Measurements from ENCODE around the gene DOK7. TPM values are rescaled to one million over a fixed set of nuclear protein-coding genes. Genes with fewer than 3 reads are reported as not detected.

DOK7 gene
- polyA plus RNA-seq, 1 experiment, result not detected

GRCh38 chr4:3530663-3531254, 67.7 kb downstream of the DOK7 start:
- Histone ChIP-seq H3K4me3 (ENCODE audit: low read depth, low read length) (peak overlapping the region; percentile 90), H3K9me3 (ENCODE audit: control insufficient read depth, insufficient read depth, low read length) (no peaks in the 10 kb centered on the region; the same call in 1 of the 2 replicates), H3K27ac (ENCODE audit: low read depth, low read length) (no peak overlapping the region), H3K27me3 (ENCODE audit: control insufficient read depth, insufficient read depth, low read length) (peaks cover 7% of the 10 kb centered on the region)
- POLR2A ChIA-PET, result no interaction called here
- CTCF ChIA-PET, result no interaction called here
- TF ChIP-seq, protein P1, sequence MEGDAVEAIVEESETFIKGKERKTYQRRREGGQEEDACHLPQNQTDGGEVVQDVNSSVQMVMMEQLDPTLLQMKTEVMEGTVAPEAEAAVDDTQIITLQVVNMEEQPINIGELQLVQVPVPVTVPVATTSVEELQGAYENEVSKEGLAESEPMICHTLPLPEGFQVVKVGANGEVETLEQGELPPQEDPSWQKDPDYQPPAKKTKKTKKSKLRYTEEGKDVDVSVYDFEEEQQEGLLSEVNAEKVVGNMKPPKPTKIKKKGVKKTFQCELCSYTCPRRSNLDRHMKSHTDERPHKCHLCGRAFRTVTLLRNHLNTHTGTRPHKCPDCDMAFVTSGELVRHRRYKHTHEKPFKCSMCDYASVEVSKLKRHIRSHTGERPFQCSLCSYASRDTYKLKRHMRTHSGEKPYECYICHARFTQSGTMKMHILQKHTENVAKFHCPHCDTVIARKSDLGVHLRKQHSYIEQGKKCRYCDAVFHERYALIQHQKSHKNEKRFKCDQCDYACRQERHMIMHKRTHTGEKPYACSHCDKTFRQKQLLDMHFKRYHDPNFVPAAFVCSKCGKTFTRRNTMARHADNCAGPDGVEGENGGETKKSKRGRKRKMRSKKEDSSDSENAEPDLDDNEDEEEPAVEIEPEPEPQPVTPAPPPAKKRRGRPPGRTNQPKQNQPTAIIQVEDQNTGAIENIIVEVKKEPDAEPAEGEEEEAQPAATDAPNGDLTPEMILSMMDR (IDR thresholded peaks at IDR 0.05; ENCODE audit: low read depth, low read length), result no peak
- DNase-seq (ENCODE audit: low read depth, low spot score), result no peak

DNA sequence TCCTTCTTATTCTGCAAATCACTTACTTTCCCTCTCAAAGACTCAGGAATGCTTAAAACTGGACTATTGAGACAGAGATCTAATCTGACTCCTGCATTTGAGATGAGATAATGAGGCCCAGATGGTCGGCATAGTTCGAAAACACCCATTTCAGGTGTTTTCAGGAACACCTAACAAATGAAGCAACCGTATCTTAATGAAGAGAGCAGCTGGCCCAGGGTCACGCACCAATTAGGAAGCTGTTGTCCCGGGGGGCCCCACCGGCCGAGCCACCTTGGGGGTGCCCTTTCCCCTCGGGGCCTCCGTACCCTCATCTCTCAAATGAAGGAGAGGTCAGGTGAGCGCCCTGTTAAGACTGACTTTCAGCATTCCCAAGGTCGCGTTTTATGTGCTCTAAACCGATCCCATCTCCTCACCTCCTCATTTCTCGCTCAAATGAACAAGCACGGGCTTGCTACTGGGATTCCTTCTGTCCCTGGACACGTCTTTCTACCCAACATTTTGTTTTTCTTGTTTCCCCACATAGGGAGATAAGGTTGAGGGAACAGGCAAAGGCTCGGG, 68.3 kb downstream of the DOK7 start:
- POLR2A ChIA-PET, result no interaction called here
- Histone ChIP-seq H3K4me3 (ENCODE audit: low read depth, low read length) (peak overlapping the region; percentile 90), H3K9me3 (ENCODE audit: control insufficient read depth, insufficient read depth, low read length) (no peaks in the 10 kb centered on the region; the same call in 1 of the 2 replicates), H3K27ac (ENCODE audit: low read depth, low read length) (no peak overlapping the region), H3K27me3 (ENCODE audit: control insufficient read depth, insufficient read depth, low read length) (peaks cover 7% of the 10 kb centered on the region)
- TF ChIP-seq, protein P1 (IDR thresholded peaks at IDR 0.05; ENCODE audit: low read depth, low read length), result no peak
- CTCF ChIA-PET, result no interaction called here
- DNase-seq (ENCODE audit: low read depth, low spot score), result no peak

GRCh38 chr4:3531879-3532750, 69.0 kb downstream of the DOK7 start, which contains the start of gene LRPAP1:
Gene LRPAP1, minus strand, starts transcription at chr4:3532422. Its CDS starts 10 bp downstream, at chr4:3532412.
- CTCF ChIA-PET, result no interaction called here
- DNase-seq (ENCODE audit: low read depth, low spot score), result peak; percentile 60
- peaks cover 7% of the 10 kb centered on the region for H3K27me3 ChIP-seq (ENCODE audit: control insufficient read depth, insufficient read depth, low read length)
- TF ChIP-seq, protein P1 (IDR thresholded peaks at IDR 0.05; ENCODE audit: low read depth, low read length), result no peak
- H3K4me3 ChIP-seq (ENCODE audit: low read depth, low read length), result peak within 1 kb of the TSS; percentile 90
- no peak within 1 kb of the TSS for H3K27ac ChIP-seq (ENCODE audit: low read depth, low read length)
- H3K9me3 ChIP-seq (ENCODE audit: control insufficient read depth, insufficient read depth, low read length), result no peaks in the 10 kb centered on the region; the same call in 1 of the 2 replicates
- POLR2A ChIA-PET, result interaction anchor here (0.6 to 0.7 kb wide), 2 partner anchors 244 to 411 kb away, joined by 3 to 5 read pairs; no protein-coding TSS in a partner anchor

DNA sequence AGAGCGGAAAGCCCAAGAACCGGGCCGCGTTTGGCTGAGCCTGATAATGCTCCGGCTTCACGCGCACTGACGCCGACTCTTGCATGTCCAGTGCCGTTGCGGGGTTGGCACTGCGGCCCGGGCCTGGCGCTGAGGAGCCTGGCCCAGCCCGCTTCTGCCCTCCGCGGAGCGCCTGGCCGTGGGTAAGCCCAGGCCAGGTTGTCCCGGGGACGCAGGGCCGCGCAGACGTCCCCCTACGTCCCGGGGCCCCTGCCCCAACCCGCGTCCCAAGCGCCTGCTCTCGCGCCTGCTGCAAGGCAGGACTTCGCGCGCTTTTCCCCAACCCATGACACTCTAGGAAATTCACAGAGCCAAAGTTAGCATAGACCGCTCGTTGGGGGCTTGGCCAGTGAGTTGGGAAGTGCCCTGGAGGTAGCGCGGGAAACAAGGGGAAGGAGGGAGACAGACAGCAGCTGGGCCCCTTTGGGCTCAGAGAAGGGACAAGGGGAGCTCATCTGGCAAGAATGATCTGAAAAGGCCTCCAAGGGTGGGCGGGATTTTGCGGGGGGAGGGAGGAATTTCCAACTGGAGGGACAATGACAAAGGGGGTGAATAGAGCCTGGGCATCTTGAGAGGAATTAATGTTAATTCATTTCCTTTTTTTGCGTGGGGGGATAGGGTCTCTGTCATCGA, 69.8 kb downstream of the DOK7 start:
- peaks cover 7% of the 10 kb centered on the region for H3K27me3 ChIP-seq (ENCODE audit: control insufficient read depth, insufficient read depth, low read length)
- CTCF ChIA-PET, result no interaction called here

More for the DNA sequence above, 69.8 kb downstream of the DOK7 start:
- DNase-seq (ENCODE audit: low read depth, low spot score), result no peak
- no peak overlapping the region for H3K27ac ChIP-seq (ENCODE audit: low read depth, low read length)
- TF ChIP-seq, protein P1 (IDR thresholded peaks at IDR 0.05; ENCODE audit: low read depth, low read length), result no peak
- peak overlapping the region; percentile 62 for H3K4me3 ChIP-seq (ENCODE audit: low read depth, low read length)
- POLR2A ChIA-PET, result no interaction called here
- no peaks in the 10 kb centered on the region; the same call in 1 of the 2 replicates for H3K9me3 ChIP-seq (ENCODE audit: control insufficient read depth, insufficient read depth, low read length)
